ENCODE results near the gene ZIC4. TPM values are rescaled to one million over a fixed set of nuclear protein-coding genes. Genes with fewer than 3 reads are reported as not detected.

ZIC4 gene
- total and polyA plus RNA-seq, 9 of the 15 experiments (the other 6 are each of a cell fraction or from before 2014, with no cell fraction given), result not detected

- in situ Hi-C loops (cut with MboI) (loop anchor here (25.0 kb wide), 1 partner anchor 1560 kb away; no protein-coding TSS in a partner anchor), intact Hi-C loops (cut with micrococcal nuclease) (no loop called here)
- no peak overlapping the region for H3K27ac ChIP-seq (ENCODE audit: extremely low read depth, low read depth, low read length)
- no peak overlapping the region for H2AFZ ChIP-seq (ENCODE audit: low read depth, low read length)
- no peak overlapping the region for H3K4me3 ChIP-seq
- no peak for DNase-seq (ENCODE audit: extremely low read depth in 1 of 4, low spot score in 3 of 4)
- TF ChIP-seq SMC3 (conservative IDR thresholded peaks at IDR 0.05; ENCODE audit: insufficient read depth, low read depth, low read length) (no peak), SIN3B (IDR thresholded peaks at IDR 0.05; ENCODE audit: low read depth) (no peak)
- 8% methylated on average over 30 of the region's 30 CpGs for WGBS (ENCODE audit: insufficient coverage, low coverage, missing lambda C conversion rate)
- H3K27me3 ChIP-seq (ENCODE audit: control insufficient read depth in 2 of 2, insufficient read depth in 2 of 2, low read length in 2 of 2), result 0 out of 5 replicates have a peak, but pooled peaks cover 0 to 12% of the 10 kb centered on the region in 2 experiments
- no peaks in the 10 kb centered on the region for H3K36me3 ChIP-seq (ENCODE audit: control insufficient read depth, insufficient read depth, low read length)
- no peaks in the 10 kb centered on the region for H3K79me2 ChIP-seq (ENCODE audit: control insufficient read depth, insufficient read depth, low read length)
- H3K4me2 ChIP-seq (ENCODE audit: insufficient read depth, low read length), result no peak overlapping the region
- H3K9me3 ChIP-seq (replicated peaks; ENCODE audit: control insufficient read depth, insufficient read depth, low read depth, low read length), result no peaks in the 10 kb centered on the region
- no peak for ATAC-seq
- no peak for FAIRE-seq
- H3K4me1 ChIP-seq (replicated peaks in 1 of 2; ENCODE audit: control insufficient read depth in 2 of 2, insufficient read depth in 2 of 2, low read length in 2 of 2), result no peaks in the 10 kb centered on the region
- ChIA-PET POLR2A (no interaction called here), CTCF (ENCODE audit: low intra/inter-chr PET ratio) (no interaction called here)
- no peak overlapping the region for H3K9ac ChIP-seq (ENCODE audit: insufficient read depth in 1 of 2, low read depth in 2 of 2, low read length in 2 of 2)
- BruUV-seq (replicated peaks), result no TSS peak
- no peaks in the 10 kb centered on the region for H4K20me1 ChIP-seq (replicated peaks; ENCODE audit: control insufficient read depth, insufficient read depth, low read length)
- no peaks in the 10 kb centered on the region for H3K9me1 ChIP-seq (ENCODE audit: control insufficient read depth, insufficient read depth, low read length)
Measured at GRCh38 chr3:147377412-147378367, 28.7 kb downstream of the ZIC4 start.

GRCh38 chr3:147373301-147373700 lies 33.0 kb downstream of the ZIC4 start:
- Histone ChIP-seq H3K9me1 (ENCODE audit: control insufficient read depth, insufficient read depth, low read length) (no peaks in the 10 kb centered on the region), H2AFZ (ENCODE audit: low read depth, low read length) (no peak overlapping the region), H4K20me1 (replicated peaks; ENCODE audit: control insufficient read depth, insufficient read depth, low read length) (no peaks in the 10 kb centered on the region), H3K4me3 (no peak overlapping the region), H3K36me3 (ENCODE audit: control insufficient read depth, insufficient read depth, low read length) (no peaks in the 10 kb centered on the region), H3K9me3 (replicated peaks; ENCODE audit: control insufficient read depth, insufficient read depth, low read depth, low read length) (no peaks in the 10 kb centered on the region), H3K79me2 (ENCODE audit: control insufficient read depth, insufficient read depth, low read length) (no peaks in the 10 kb centered on the region), H3K9ac (ENCODE audit: insufficient read depth in 1 of 2, low read depth in 2 of 2, low read length in 2 of 2) (no peak overlapping the region), H3K27me3 (ENCODE audit: control insufficient read depth in 2 of 2, insufficient read depth in 2 of 2, low read length in 2 of 2) (no peaks in the 10 kb centered on the region; a peak in 2 of 5 replicates), H3K27ac (ENCODE audit: extremely low read depth, low read depth, low read length) (no peak overlapping the region), H3K4me1 (replicated peaks in 1 of 2; ENCODE audit: control insufficient read depth in 2 of 2, insufficient read depth in 2 of 2, low read length in 2 of 2) (no peaks in the 10 kb centered on the region), H3K4me2 (ENCODE audit: insufficient read depth, low read length) (no peak overlapping the region)
- no peak for FAIRE-seq
- ChIA-PET POLR2A (no interaction called here), CTCF (ENCODE audit: low intra/inter-chr PET ratio) (no interaction called here)
- no peak for TF ChIP-seq PCBP2 (IDR thresholded peaks at IDR 0.05; ENCODE audit: low read depth, low read length, poor library complexity, severe bottlenecking)
- TF ChIP-seq POLR3G (IDR thresholded peaks at IDR 0.05; ENCODE audit: extremely low read depth, insufficient read length, insufficient replicate concordance), result no peak
- no peak for TF ChIP-seq MTA3 (IDR thresholded peaks at IDR 0.05; ENCODE audit: borderline replicate concordance)
- no peak for TF ChIP-seq NBN (IDR thresholded peaks at IDR 0.05; ENCODE audit: low read depth)
- BruUV-seq (replicated peaks), result no TSS peak
- 1% methylated on average over 6 of the region's 6 CpGs for WGBS (ENCODE audit: insufficient coverage, low coverage, missing lambda C conversion rate)
- ATAC-seq, result no peak
- intact Hi-C loops (cut with micrococcal nuclease) (no loop called here), in situ Hi-C loops (cut with MboI) (no loop called here)
- no peak for DNase-seq (ENCODE audit: extremely low read depth in 1 of 4, low spot score in 3 of 4)

Measured in K562 (cell line).